NT2/D1 (cell line): ENCODE results near the gene CMTM4.

ENCODE experiments used
- SUZ12 ChIP-seq: IDR thresholded peaks from 2 replicates; pipeline ENCODE4 v1.6.1; 2011; ENCODE audit not compliant: insufficient read length, insufficient read depth; ENCODE audit errors: extremely low read depth
- YY1 ChIP-seq: IDR thresholded peaks from 2 replicates; pipeline ENCODE4 v1.6.1; 2011; ENCODE audit not compliant: insufficient read length, insufficient read depth
- ZNF274 ChIP-seq: IDR thresholded peaks from 2 replicates; pipeline ENCODE4 v1.6.1; 2011; ENCODE audit warnings: mild to moderate bottlenecking, low read depth, low read length

DNA sequence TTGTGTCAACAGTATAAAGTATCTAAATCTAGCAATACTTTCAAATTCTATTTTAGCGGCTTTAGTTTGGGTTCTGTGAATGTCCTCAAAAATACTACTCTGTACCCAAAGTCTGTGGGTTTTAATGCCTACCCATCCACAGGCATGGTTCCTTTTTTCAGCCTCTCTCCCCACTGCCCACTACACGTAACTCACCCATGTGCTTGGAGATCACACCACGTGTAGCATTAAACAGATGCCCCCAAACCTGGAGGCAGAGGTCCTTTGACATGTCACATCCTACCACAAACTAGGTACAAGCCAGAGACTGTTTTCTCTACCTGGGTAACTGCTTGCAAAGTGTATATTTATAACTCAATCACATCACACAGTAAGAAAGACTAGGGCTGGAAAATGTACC lies 49.5 kb upstream of the CMTM4 start:
- TF ChIP-seq ZNF274 = no peak
- TF ChIP-seq YY1 = no peak
- no peak for TF ChIP-seq SUZ12
